H9 (cell line): ENCODE results near the gene GBGT1. TPM values are rescaled to one million over a fixed set of nuclear protein-coding genes. Genes with fewer than 3 reads are reported as not detected.
A peak's percentile ranks its signal among the peaks of the same experiment; 100 is the strongest.

Experiments used
- DNase-seq: peaks from one replicate; pipeline ENCODE4 v3.0.0-alpha.2; 2017
- H2AFZ ChIP-seq: one replicate; pipeline ENCODE4 v1.6.1; 2013; ENCODE audit warnings: mild to moderate bottlenecking, low read length, control low read depth, moderate library complexity
- H2AK5ac ChIP-seq: 2 replicates; pipeline ENCODE4 v1.6.1; 2013; ENCODE audit warnings: low read length, control low read depth, mixed read lengths; ENCODE audit not compliant: insufficient read length
- H2BK120ac ChIP-seq: one replicate; pipeline ENCODE4 v1.6.1; 2013; ENCODE audit warnings: low read depth, mild to moderate bottlenecking, low read length, control low read depth, inconsistent platforms; ENCODE audit not compliant: poor library complexity, severe bottlenecking
- H2BK12ac ChIP-seq: 2 replicates; pipeline ENCODE4 v1.6.1; 2013; ENCODE audit warnings: low read length, control low read depth, mixed read lengths, low read depth; ENCODE audit not compliant: insufficient read length
- H2BK15ac ChIP-seq: 2 replicates; pipeline ENCODE4 v1.6.1; 2013; ENCODE audit warnings: low read depth, low read length, control low read depth
- H2BK20ac ChIP-seq: one replicate; pipeline ENCODE4 v1.6.1; 2013; ENCODE audit warnings: low read depth, mild to moderate bottlenecking, low read length, control low read depth, inconsistent platforms; ENCODE audit not compliant: poor library complexity, severe bottlenecking
- H2BK5ac ChIP-seq: 2 replicates; pipeline ENCODE4 v1.6.1; 2013; ENCODE audit warnings: low read length, control low read depth, mixed read lengths; ENCODE audit not compliant: insufficient read length
- H3K14ac ChIP-seq: 2 replicates; pipeline ENCODE4 v1.6.1; 2013; ENCODE audit warnings: low read length, control low read depth; ENCODE audit not compliant: insufficient read depth
- H3K18ac ChIP-seq: 2 replicates; pipeline ENCODE4 v1.6.1; 2013; ENCODE audit warnings: low read depth, mild to moderate bottlenecking, mixed read lengths, low read length, control low read depth; ENCODE audit not compliant: insufficient read length
- H3K23ac ChIP-seq: 2 replicates; pipeline ENCODE4 v1.6.1; 2013; ENCODE audit warnings: low read length, control low read depth, mixed read lengths, low read depth; ENCODE audit not compliant: insufficient read length
- H3K23me2 ChIP-seq: 2 replicates; pipeline ENCODE4 v1.6.1; 2013; ENCODE audit warnings: low read depth, mild to moderate bottlenecking, mixed read lengths, low read length, control low read depth; ENCODE audit not compliant: insufficient read length, poor library complexity, severe bottlenecking
- H3K27ac ChIP-seq: 2 replicates; pipeline ENCODE4 v1.5.1; 2013; ENCODE audit warnings: low read length, control low read depth, mixed read lengths, low read depth; ENCODE audit not compliant: insufficient read length
- H3K27me3 ChIP-seq: 2 replicates; pipeline ENCODE4 v1.6.1; 2013; ENCODE audit warnings: low read length, control low read depth, inconsistent platforms; ENCODE audit not compliant: insufficient read depth
- H3K4ac ChIP-seq: 2 replicates; pipeline ENCODE4 v1.6.1; 2013; ENCODE audit warnings: low read depth, mild to moderate bottlenecking, control low read depth, inconsistent platforms, low read length, moderate library complexity
- H3K4me1 ChIP-seq: 2 replicates; pipeline ENCODE4 v1.6.1; 2013; ENCODE audit warnings: low read length, control low read depth, inconsistent platforms; ENCODE audit not compliant: insufficient read depth
- H3K4me2 ChIP-seq: 2 replicates; pipeline ENCODE4 v1.6.1; 2013; ENCODE audit warnings: low read length, control low read depth, mixed read lengths; ENCODE audit not compliant: insufficient read length, insufficient read depth
- H3K56ac ChIP-seq: 2 replicates; pipeline ENCODE4 v1.6.1; 2013; ENCODE audit warnings: low read depth, mild to moderate bottlenecking, mixed read lengths, low read length, control low read depth; ENCODE audit not compliant: insufficient read length
- H3K79me1 ChIP-seq: 2 replicates; pipeline ENCODE4 v1.6.1; 2013; ENCODE audit warnings: low read depth, mild to moderate bottlenecking, moderate library complexity, low read length, control low read depth, inconsistent platforms; ENCODE audit not compliant: insufficient read depth, poor library complexity, severe bottlenecking
- H3K79me2 ChIP-seq: 2 replicates; pipeline ENCODE4 v1.6.1; 2013; ENCODE audit warnings: low read length, control low read depth, inconsistent platforms; ENCODE audit not compliant: insufficient read depth
- H3K9ac ChIP-seq: 2 replicates; pipeline ENCODE4 v1.6.1; 2013; ENCODE audit warnings: low read length, control low read depth, mixed read lengths; ENCODE audit not compliant: insufficient read length; ENCODE audit errors: extremely low read depth
- H3K9me3 ChIP-seq: one replicate; pipeline ENCODE4 v1.6.1; 2013; ENCODE audit warnings: low read depth, low read length, inconsistent platforms; ENCODE audit not compliant: control insufficient read depth
- H3T11ph ChIP-seq: one replicate; pipeline ENCODE4 v1.6.1; 2013; ENCODE audit warnings: mild to moderate bottlenecking, low read length, control low read depth, inconsistent platforms
- H4K20me1 ChIP-seq: one replicate; pipeline ENCODE4 v1.6.1; 2013; ENCODE audit not compliant: control insufficient read depth, insufficient read length, insufficient read depth
- H4K5ac ChIP-seq: 2 replicates; pipeline ENCODE4 v1.6.1; 2013; ENCODE audit warnings: low read depth, mild to moderate bottlenecking, mixed read lengths, low read length, control low read depth; ENCODE audit not compliant: insufficient read length
- H4K8ac ChIP-seq: replicated peaks from 2 replicates; pipeline ENCODE4 v1.6.1; 2013; ENCODE audit warnings: low read length, control low read depth, mixed read lengths, low read depth; ENCODE audit not compliant: insufficient read length
- H4K91ac ChIP-seq: 2 replicates; pipeline ENCODE4 v1.6.1; 2013; ENCODE audit warnings: low read depth, mild to moderate bottlenecking, moderate library complexity, mixed read lengths, low read length, control low read depth; ENCODE audit not compliant: insufficient read length
- H3K27ac Mint-ChIP-seq, 3 experiments: 2 replicates in 2 of 3; 3 replicates in 1 of 3; pipeline ENCODE4 v1.8.0; 2020 to 2021; ENCODE audit warnings: mixed read lengths in 3 of 3, mild to moderate bottlenecking in 1 of 3, moderate library complexity in 1 of 3
- H3K27me3 Mint-ChIP-seq: 2 replicates; pipeline ENCODE4 v1.8.0; 2021; ENCODE audit warnings: low read depth, mild to moderate bottlenecking, moderate library complexity, mixed read lengths
- H3K36me3 Mint-ChIP-seq, 3 experiments: 2 replicates in 2 of 3; 3 replicates in 1 of 3; pipeline ENCODE4 v1.8.0; 2020 to 2021; ENCODE audit warnings: low read depth in 3 of 3, mixed read lengths in 3 of 3; ENCODE audit not compliant: insufficient read depth in 1 of 3
- H3K4me1 Mint-ChIP-seq, 2 experiments: 2 replicates each; pipeline ENCODE4 v1.8.0; 2020; ENCODE audit warnings: mixed read lengths in 2 of 2
- H3K4me3 Mint-ChIP-seq, 2 experiments: 2 replicates in 1 of 2; 3 replicates in 1 of 2; pipeline ENCODE4 v1.8.0; 2020 to 2021; ENCODE audit warnings: mild to moderate bottlenecking in 2 of 2, mixed read lengths in 2 of 2, moderate library complexity in 1 of 2
- H3K9me3 Mint-ChIP-seq, 2 experiments: 2 replicates in 1 of 2; 3 replicates in 1 of 2; pipeline ENCODE4 v1.8.0; 2020; ENCODE audit warnings: mild to moderate bottlenecking in 2 of 2, mixed read lengths in 2 of 2, moderate library complexity in 1 of 2
- WGBS: extraction: QIAGEN DNeasy Blood & Tissue Kit; methylation state at CpG from one replicate; pipeline ENCODE4 v1.1.7; 2013; ENCODE audit warnings: missing lambda C conversion rate, low lambda C conversion rate, mixed read lengths; ENCODE audit not compliant: insufficient read length; ENCODE audit errors: extremely low coverage; 5-methylcytosine and 5-hydroxymethylcytosine counted together
- total RNA-seq: library from RNA; stranded (reverse); gene quantifications from 2 replicates; pipeline ENCODE4 v1.2.1, GENCODE V29; 2021
- TF ChIP-seq, protein P1 (sequence below): fragments of 200-600 bp; sonication (generic); conservative IDR thresholded peaks from 3 replicates; pipeline ENCODE4 v1.8.0; 2021; ENCODE audit warnings: antibody characterized with exemption, mild to moderate bottlenecking

Gene GBGT1
- total RNA-seq, 1 experiment from 2014 or later, result 9.3 TPM

DNA sequence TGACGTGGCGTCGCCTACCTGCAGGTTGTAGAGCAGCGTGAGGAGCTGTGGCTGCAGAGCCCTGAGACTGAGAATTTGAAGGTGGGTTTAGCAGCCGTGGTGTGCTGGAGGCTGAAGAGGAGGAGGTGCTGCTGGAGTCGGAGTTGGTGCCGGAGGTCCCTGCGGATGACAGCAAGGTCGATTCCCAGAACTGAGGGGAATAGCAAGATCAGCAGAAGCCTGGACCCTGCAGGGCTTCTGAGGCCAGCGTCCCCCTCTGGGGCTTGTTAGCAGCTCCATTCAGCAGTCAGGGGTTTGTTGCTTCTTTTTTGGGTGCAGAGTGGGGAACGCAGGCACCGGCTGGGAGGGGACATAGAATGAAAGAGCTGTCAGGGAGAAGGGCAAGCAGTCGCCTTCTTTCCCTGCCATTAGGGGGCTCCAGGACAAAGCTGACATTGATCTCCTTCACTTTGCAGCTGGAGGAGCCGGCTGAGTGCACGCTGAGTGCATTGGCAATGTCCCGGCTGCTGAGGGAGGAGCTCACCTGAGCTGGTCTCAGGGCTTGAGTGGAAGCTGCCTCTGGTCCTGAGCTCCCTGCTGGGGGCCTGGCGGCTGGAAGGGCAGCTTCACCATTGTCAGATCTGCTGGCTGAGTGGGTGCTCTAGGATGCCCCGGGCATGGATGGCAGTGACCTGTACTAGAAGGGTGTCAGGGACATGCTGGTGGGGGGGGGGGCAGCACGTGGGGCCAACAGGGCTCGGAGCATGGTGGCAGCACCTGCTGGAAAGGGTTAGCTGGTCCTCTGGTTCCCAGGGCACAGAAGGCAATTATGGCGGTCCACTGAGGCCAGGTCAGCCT, 24.5 kb upstream of the GBGT1 start:
- Histone ChIP-seq H3K18ac (no peak overlapping the region), H3K79me1 (no peaks in the 10 kb centered on the region), H3T11ph (no peak overlapping the region), H3K4ac (no peak overlapping the region), H3K23me2 (no peaks in the 10 kb centered on the region), H4K8ac (no peak overlapping the region), H3K23ac (no peak overlapping the region), H3K4me2 (no peak overlapping the region), H2AFZ (no peak overlapping the region), H3K9ac (no peak overlapping the region), H4K91ac (no peak overlapping the region), H2BK5ac (no peak overlapping the region), H3K27ac (no peak overlapping the region), H3K9me3 (no peaks in the 10 kb centered on the region), H2BK12ac (no peak overlapping the region), H4K5ac (no peak overlapping the region), H2BK120ac (no peak overlapping the region), H3K56ac (no peak overlapping the region), H3K14ac (no peak overlapping the region), H2BK15ac (no peak overlapping the region), H3K27me3 (no peaks in the 10 kb centered on the region), H3K79me2 (no peaks in the 10 kb centered on the region), H2BK20ac (no peak overlapping the region), H2AK5ac (no peak overlapping the region), H4K20me1 (no peaks in the 10 kb centered on the region), H3K4me1 (no peaks in the 10 kb centered on the region)
- no peak overlapping the region for H3K4me3 Mint-ChIP-seq
- no peak overlapping the region for H3K27ac Mint-ChIP-seq
- peak; percentile 86 for DNase-seq
- H3K9me3 Mint-ChIP-seq, result no peaks in the 10 kb centered on the region; a peak in 1 of 5 replicates
- no peaks in the 10 kb centered on the region; a peak in 1 of 7 replicates for H3K36me3 Mint-ChIP-seq
- TF ChIP-seq, protein P1, sequence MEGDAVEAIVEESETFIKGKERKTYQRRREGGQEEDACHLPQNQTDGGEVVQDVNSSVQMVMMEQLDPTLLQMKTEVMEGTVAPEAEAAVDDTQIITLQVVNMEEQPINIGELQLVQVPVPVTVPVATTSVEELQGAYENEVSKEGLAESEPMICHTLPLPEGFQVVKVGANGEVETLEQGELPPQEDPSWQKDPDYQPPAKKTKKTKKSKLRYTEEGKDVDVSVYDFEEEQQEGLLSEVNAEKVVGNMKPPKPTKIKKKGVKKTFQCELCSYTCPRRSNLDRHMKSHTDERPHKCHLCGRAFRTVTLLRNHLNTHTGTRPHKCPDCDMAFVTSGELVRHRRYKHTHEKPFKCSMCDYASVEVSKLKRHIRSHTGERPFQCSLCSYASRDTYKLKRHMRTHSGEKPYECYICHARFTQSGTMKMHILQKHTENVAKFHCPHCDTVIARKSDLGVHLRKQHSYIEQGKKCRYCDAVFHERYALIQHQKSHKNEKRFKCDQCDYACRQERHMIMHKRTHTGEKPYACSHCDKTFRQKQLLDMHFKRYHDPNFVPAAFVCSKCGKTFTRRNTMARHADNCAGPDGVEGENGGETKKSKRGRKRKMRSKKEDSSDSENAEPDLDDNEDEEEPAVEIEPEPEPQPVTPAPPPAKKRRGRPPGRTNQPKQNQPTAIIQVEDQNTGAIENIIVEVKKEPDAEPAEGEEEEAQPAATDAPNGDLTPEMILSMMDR, result peak; percentile 66
- H3K4me1 Mint-ChIP-seq, result peaks cover 2 to 7% of the 10 kb centered on the region in 2 experiments; a peak in 3 of 4 replicates
- WGBS, result no CpG with 5 or more reads among the region's 21 CpGs
- H3K27me3 Mint-ChIP-seq, result peaks cover 73% of the 10 kb centered on the region
